Neutrophil (primary cell): ENCODE data around the gene RNF225.
"Not testable (repeated sequence)": the region's sequence is repeated elsewhere in the genome, so short reads cannot be mapped to it uniquely, and the experiment has no call there.

Experiments
- H3K27ac ChIP-seq: fragments of 200-600 bp; sonication (generic); 2 replicates; pipeline ENCODE4 v1.5.1; 2016; ENCODE audit warnings: mild to moderate bottlenecking, moderate library complexity
- H3K27me3 ChIP-seq: fragments of 200-600 bp; sonication (generic); 2 replicates; pipeline ENCODE4 v1.6.0; 2016; ENCODE audit warnings: mild to moderate bottlenecking
- H3K36me3 ChIP-seq: fragments of 200-600 bp; sonication (generic); 2 replicates; pipeline ENCODE4 v1.5.1; 2017
- H3K4me1 ChIP-seq, 2 experiments: fragments of 200-600 bp in 1 of 2; sonication (generic) in 1 of 2; 1 replicate in 1 of 2; 2 replicates in 1 of 2; pipeline versions ENCODE4 v1.5.1 to v1.6.1; 2013 to 2016; ENCODE audit warnings: low read depth in 1 of 2, low read length in 1 of 2, mild to moderate bottlenecking in 1 of 2, moderate library complexity in 1 of 2; ENCODE audit not compliant: control insufficient read depth in 1 of 2, insufficient read depth in 1 of 2
- H3K4me3 ChIP-seq, 2 experiments: fragments of 200-600 bp in 1 of 2; sonication (generic) in 1 of 2; 1 replicate in 1 of 2; 2 replicates in 1 of 2; pipeline ENCODE4 v1.5.1; 2013 to 2016; ENCODE audit warnings: low read depth in 1 of 2, low read length in 1 of 2, mild to moderate bottlenecking in 1 of 2, moderate library complexity in 1 of 2
- H3K9me3 ChIP-seq: fragments of 200-600 bp; sonication (generic); 2 replicates; pipeline ENCODE4 v1.5.1; 2016
- CTCF ChIP-seq: fragments of 200-600 bp; sonication (generic); IDR thresholded peaks from 2 replicates; pipeline ENCODE4 v1.5.1; 2016; ENCODE audit warnings: antibody characterized with exemption

The RNF225 gene

DNA sequence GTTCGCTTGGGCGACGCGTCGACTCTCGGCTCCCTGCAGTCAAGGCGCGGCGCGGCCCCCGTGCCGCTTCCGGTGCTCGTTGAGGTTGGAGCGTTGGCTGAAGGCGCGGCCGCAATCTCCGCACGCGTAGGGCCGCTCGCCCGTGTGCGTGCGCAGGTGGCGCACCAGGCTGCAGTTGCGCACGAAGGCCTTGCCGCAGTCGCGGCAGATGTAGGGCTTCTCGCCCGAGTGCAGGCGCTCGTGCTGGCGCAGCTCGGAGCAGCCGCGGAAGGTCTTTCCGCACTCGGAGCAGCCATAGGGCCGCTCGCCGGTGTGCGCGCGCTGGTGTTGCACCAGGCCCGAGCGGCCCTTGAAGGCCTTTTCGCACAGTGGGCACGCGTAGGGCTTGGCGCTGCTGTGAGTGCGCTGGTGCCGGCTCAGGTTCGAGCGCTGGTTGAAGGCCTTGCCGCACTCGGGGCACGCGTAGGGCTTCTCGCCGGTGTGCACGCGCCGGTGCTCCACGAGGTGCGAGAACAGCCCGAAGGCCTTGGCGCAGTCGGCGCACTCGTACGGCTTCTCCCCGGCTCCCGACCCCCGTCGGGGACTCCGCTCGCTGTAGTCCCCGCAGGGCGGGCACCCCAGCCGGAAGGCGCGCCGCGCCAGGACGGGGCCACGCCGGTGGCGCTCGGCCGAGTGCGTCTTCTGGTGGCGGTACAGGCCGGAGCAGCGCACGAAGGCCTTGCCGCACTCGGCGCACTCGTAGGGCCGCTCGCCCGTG lies 27.6 kb upstream of the RNF225 start:
- Histone ChIP-seq H3K9me3 (no peaks in the 10 kb centered on the region), H3K4me3 (no peak overlapping the region)
- TF ChIP-seq CTCF = no peak

DNA sequence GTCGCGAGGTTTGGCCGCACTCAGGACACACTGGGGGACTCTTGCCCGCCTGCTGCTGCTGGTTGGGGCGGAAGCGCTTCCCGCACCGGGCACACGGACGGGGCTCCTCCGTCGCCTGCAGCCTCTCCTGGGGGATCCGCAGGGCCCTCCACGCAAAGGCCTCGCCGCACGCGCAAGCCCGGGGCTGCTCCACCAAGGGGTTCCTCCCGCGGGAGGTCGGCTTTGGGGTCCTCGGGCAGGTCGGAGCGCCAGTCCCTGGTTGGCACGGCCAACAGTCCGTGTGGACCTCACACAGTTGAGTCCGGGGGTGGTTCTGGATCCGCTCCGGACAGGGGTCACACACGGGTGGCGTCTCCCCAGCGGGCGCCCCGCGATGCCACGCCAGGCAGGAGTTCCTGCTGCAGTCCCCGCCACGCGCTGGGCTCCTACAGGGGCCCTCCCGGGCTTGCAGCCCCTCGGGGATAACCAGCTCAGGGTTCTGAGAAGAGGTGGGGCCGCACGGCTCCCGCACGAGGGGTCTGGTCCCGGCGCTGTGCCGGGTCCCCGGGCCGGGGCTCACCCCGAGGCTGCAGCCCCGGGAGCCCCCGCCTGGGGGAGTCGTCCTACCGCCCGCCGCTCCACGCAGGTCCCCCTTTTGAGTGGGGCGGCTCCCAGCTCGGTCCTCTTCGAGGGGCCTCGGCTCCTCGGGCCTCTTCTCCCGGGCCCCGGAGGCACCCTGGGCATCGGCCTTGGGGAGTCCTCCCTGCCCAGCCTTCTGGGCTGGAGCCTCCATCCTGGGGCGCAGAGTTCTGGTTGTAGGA lies 26.7 kb upstream of the RNF225 start:
- Histone ChIP-seq H3K4me1 (peaks cover 7% of the 10 kb centered on the region in 2 experiments), H3K36me3 (no peaks in the 10 kb centered on the region), H3K9me3 (no peaks in the 10 kb centered on the region), H3K4me3 (no peak overlapping the region), H3K27me3 (no peaks in the 10 kb centered on the region), H3K27ac (no peak overlapping the region)
- TF ChIP-seq CTCF = no peak

More for the DNA sequence above, 27.6 kb upstream of the RNF225 start:
- no peaks in the 10 kb centered on the region for H3K27me3 ChIP-seq
- peaks cover 12 to 14% of the 10 kb centered on the region in 2 experiments for H3K4me1 ChIP-seq
- no peak overlapping the region for H3K27ac ChIP-seq
- no peaks in the 10 kb centered on the region for H3K36me3 ChIP-seq

DNA sequence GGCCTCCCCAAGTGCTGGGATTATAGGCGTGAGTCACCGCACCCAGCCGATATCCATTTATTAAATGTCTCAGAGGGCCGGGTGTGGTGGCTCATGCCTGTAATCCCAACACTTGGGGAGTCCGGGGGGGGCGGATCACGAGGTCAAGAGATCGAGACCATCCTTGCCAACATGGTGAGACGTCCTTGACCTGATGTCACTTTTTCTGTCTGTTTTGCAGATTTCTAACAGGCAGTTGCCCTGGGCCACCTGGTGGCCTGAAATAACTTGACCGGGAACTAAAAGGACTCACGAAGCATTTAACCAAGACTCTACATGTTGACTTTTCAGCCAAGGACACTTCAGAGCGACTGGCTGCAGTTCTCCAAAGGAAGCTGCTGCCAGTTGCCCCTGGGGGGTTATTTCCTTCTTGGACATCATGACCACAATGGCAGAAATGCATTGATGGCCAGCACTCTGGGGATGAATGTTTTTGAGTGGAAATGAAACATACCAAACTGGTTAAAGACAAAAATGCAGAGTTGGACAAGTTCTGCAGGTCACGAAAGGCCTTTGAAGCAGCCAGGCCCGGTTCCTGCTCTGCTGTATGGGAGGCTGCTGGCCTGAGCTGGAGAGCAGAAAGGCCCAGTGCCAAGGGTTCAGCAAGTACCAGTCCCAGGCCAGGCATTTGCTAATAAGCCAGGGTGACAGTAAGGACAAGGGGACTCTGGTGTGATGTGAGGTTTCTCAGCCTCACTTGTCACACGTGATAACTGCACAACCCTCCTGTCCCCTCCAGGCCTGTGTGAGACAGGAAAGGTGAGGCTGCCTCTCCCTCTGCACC lies 22.9 kb upstream of the RNF225 start:
- H3K27ac ChIP-seq = no peak overlapping the region
- no peaks in the 10 kb centered on the region for H3K27me3 ChIP-seq
- no peaks in the 10 kb centered on the region for H3K36me3 ChIP-seq
- no peak overlapping the region for H3K4me3 ChIP-seq
- no peaks in the 10 kb centered on the region for H3K4me1 ChIP-seq
- TF ChIP-seq CTCF = no peak
- no peaks in the 10 kb centered on the region for H3K9me3 ChIP-seq

DNA sequence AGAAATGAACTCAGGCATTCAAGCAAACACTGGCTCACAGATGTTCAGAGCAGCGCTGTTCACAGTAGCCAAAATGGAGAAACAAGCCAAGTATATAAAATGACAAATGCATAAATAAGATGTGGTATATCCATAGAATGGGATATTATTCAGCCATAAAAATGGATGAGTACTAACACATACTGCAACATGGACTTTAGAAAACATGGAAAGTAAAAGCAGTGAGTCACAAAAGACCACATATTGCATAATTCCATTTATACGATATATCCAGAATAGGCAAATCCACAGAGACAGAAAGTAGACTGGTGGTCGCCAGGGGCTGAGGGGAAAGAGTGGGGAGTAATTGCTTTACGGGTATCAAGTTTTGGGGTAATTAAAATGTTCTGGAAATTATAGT lies 21.3 kb upstream of the RNF225 start:
- H3K27me3 ChIP-seq = no peaks in the 10 kb centered on the region
- no peak overlapping the region for H3K4me3 ChIP-seq
- H3K27ac ChIP-seq = no peak overlapping the region
- no peaks in the 10 kb centered on the region for H3K9me3 ChIP-seq
- H3K36me3 ChIP-seq = no peaks in the 10 kb centered on the region
- no peaks in the 10 kb centered on the region for H3K4me1 ChIP-seq
- no peak for TF ChIP-seq CTCF

DNA sequence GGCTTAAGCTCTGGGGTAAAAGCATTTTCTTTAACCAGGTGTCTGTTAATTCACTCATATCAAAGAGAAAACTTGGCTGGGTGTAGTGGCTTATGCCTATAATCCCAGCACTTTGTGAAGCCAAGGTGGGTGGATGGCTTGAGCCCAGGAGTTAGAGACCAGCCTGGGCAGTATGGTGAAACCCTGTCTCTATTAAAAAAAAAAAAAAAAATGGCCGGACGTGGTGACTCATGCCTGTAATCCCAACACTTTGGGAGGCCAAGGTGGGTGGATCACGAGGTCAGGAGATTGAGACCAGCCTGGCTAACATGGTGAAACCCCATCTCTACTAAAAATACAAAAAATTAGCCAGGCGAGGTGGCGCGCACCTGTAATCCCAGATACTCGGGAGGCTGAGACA lies 18.7 kb upstream of the RNF225 start:
- H3K27ac ChIP-seq, H3K27me3 ChIP-seq: not testable (repeated sequence)
- peaks cover 14 to 16% of the 10 kb centered on the region in 2 experiments for H3K4me1 ChIP-seq

More for the DNA sequence above, 18.7 kb upstream of the RNF225 start:
- not testable (repeated sequence) for H3K36me3 ChIP-seq, H3K4me3 ChIP-seq, H3K9me3 ChIP-seq
